Mesothelial cell of epicardium (in vitro differentiated cells): Measurements from ENCODE around the gene TMEM52. TPM values are rescaled to one million over a fixed set of nuclear protein-coding genes. Genes with fewer than 3 reads are reported as not detected.

Experiments
- DNase-seq, 2 experiments: peaks; one replicate each; pipeline ENCODE4 v3.0.0; 2021; ENCODE audit warnings: low spot score in 2 of 2; ENCODE audit not compliant: unreplicated experiment in 2 of 2
- H3K27ac Mint-ChIP-seq: 2 replicates; pipeline ENCODE4 v1.8.0; 2021; ENCODE audit warnings: mixed read lengths
- H3K27me3 Mint-ChIP-seq: 2 replicates; pipeline ENCODE4 v1.8.0; 2021; ENCODE audit warnings: low read depth, mixed read lengths
- H3K36me3 Mint-ChIP-seq: 2 replicates; pipeline ENCODE4 v1.8.0; 2021; ENCODE audit warnings: mixed read lengths
- H3K4me1 Mint-ChIP-seq: 2 replicates; pipeline ENCODE4 v1.8.0; 2021; ENCODE audit warnings: mixed read lengths
- H3K4me3 Mint-ChIP-seq: 2 replicates; pipeline ENCODE4 v1.8.0; 2021; ENCODE audit warnings: mild to moderate bottlenecking, moderate library complexity, mixed read lengths
- H3K9me3 Mint-ChIP-seq: 2 replicates; pipeline ENCODE4 v1.8.0; 2021; ENCODE audit warnings: mixed read lengths
- total RNA-seq: library from RNA; stranded (reverse); gene quantifications from 3 replicates; pipeline ENCODE4 v1.2.1, GENCODE V29; 2021
- TF ChIP-seq, protein P1 (sequence below): fragments of 200-600 bp; sonication (generic); IDR thresholded peaks from one replicate; pipeline ENCODE4 v1.5.0; 2021; ENCODE audit warnings: antibody characterized with exemption; ENCODE audit not compliant: unreplicated experiment

Gene TMEM52
- total RNA-seq, 1 donor from 2014 or later: 2.8 TPM

DNA sequence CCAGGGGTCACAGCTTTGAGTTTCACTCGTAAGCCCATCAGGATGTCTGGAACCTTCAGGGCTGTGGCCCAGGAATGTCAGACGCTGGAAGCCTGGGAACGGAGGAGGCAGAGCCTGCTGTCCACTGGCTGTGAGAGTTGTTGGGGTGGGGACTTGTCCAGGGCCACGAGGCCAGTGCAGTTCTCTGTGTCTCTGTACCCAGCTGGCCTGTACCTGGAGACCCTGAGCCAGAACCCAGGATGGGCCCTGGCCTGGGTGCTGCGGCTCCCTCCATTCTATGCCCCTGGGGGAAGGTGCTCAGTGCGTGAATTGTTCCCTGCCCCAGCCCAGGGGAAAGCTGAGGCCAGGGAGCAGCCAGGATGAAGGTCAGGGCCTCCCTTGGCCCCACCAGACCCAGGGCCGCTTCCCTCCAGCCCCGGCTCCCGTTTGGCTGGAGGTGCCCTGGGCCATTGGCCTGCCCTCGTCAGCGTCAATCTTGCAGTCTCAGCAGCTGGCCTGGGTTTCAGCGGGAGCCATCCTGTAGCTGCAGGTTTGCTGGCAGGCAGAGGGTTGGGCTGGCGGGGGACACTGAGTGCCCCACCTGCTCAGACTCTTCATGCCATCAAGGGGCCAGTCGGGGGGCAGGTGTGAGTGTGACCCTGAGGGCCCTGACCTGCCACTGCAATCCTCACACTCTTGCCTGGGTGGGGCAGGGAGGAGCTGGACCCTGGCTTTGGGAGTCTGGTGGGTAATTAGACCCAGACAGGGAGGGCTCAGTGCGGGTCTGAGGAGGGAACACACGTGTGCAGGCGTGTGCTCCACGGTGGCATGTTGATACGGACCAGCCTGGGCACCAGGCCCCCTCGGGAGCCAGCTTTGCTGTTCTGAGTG is 4.7 kb downstream of the TMEM52 start:
- H3K9me3 Mint-ChIP-seq: no peaks in the 10 kb centered on the region
- TF ChIP-seq, protein P1, sequence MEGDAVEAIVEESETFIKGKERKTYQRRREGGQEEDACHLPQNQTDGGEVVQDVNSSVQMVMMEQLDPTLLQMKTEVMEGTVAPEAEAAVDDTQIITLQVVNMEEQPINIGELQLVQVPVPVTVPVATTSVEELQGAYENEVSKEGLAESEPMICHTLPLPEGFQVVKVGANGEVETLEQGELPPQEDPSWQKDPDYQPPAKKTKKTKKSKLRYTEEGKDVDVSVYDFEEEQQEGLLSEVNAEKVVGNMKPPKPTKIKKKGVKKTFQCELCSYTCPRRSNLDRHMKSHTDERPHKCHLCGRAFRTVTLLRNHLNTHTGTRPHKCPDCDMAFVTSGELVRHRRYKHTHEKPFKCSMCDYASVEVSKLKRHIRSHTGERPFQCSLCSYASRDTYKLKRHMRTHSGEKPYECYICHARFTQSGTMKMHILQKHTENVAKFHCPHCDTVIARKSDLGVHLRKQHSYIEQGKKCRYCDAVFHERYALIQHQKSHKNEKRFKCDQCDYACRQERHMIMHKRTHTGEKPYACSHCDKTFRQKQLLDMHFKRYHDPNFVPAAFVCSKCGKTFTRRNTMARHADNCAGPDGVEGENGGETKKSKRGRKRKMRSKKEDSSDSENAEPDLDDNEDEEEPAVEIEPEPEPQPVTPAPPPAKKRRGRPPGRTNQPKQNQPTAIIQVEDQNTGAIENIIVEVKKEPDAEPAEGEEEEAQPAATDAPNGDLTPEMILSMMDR: no peak

GRCh38 chr1:1911350-1912041 is 7.6 kb downstream of the TMEM52 start:
- no peaks in the 10 kb centered on the region for H3K36me3 Mint-ChIP-seq
- H3K27me3 Mint-ChIP-seq: peaks cover 8% of the 10 kb centered on the region
- H3K4me1 Mint-ChIP-seq: peaks cover 11% of the 10 kb centered on the region
- H3K27ac Mint-ChIP-seq: no peak overlapping the region
- H3K9me3 Mint-ChIP-seq: no peaks in the 10 kb centered on the region
- peak overlapping the region; percentile 17 for H3K4me3 Mint-ChIP-seq
- TF ChIP-seq, protein P1: no peak
- DNase-seq: no peak

More for the DNA sequence above, 4.7 kb downstream of the TMEM52 start:
- Mint-ChIP-seq H3K27ac (no peak overlapping the region), H3K4me3 (no peak overlapping the region), H3K27me3 (peaks cover 15% of the 10 kb centered on the region), H3K4me1 (peaks cover 7% of the 10 kb centered on the region), H3K36me3 (no peaks in the 10 kb centered on the region)
- DNase-seq: peak in 1 of 2 experiments; percentile 18

DNA sequence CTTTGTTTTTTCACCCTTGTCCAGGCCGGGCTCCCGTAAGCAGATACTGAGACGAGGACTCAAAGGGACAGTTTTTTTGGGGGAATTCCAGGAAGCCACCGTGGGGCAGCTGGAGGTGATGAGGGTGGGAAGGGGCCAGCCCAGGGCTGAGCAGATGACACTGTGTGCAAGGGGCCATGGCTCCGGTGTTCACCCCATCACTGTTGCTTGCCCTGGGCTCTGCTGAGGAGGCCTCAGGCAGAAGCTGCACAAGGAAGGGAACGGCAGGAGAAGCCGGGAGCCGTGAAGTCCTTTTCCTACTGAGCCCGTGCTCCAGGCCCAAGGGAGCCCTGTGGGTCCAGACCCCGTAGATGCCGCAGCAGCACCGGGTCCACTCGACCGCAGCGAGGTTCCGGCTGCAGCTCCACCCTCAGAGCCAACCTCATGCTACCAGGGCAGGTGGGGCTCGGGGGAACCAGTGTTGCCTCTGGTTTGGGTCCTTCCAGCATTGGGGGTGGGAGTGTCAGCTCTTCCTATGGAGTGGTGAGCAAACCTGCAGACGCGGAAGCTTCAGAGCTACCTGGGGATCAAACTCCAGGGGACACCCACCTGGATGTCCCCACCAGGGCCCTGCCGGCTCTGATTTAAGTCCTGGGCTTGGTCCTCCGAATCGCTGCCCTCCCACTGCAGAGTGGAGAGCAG is 8.3 kb downstream of the TMEM52 start:
- H3K4me1 Mint-ChIP-seq: peaks cover 15% of the 10 kb centered on the region
- H3K36me3 Mint-ChIP-seq: no peaks in the 10 kb centered on the region
- H3K27me3 Mint-ChIP-seq: peaks cover 4% of the 10 kb centered on the region
- H3K27ac Mint-ChIP-seq: no peak overlapping the region
- TF ChIP-seq, protein P1: no peak
- H3K9me3 Mint-ChIP-seq: no peaks in the 10 kb centered on the region
- DNase-seq: no peak
- peak overlapping the region; percentile 66 for H3K4me3 Mint-ChIP-seq

- Mint-ChIP-seq H3K9me3 (no peaks in the 10 kb centered on the region), H3K27ac (peak overlapping the region; percentile 85), H3K36me3 (no peaks in the 10 kb centered on the region), H3K27me3 (peaks cover 4% of the 10 kb centered on the region), H3K4me1 (peaks cover 15% of the 10 kb centered on the region), H3K4me3 (peak overlapping the region; percentile 66)
- no peak for DNase-seq
- TF ChIP-seq, protein P1: no peak
Measured at GRCh38 chr1:1910033-1910465, 9.0 kb downstream of the TMEM52 start.

DNA sequence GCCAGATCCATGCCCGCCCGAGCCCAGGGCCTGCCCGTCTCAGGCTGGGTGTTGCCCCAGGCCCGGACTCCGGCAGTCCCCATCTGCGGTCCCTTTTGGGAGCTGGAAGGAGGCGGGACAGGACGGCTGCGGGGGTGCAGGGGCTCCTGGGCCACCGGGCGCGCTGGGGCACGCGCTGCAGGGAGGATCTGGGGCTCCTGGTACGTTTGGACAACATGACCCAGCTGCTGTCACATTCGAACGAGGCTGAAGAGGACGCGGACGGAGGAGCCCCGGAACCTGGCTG is 10.6 kb downstream of the TMEM52 start:
- H3K27me3 Mint-ChIP-seq: no peaks in the 10 kb centered on the region
- TF ChIP-seq, protein P1: no peak
- H3K27ac Mint-ChIP-seq: no peak overlapping the region
- H3K9me3 Mint-ChIP-seq: no peaks in the 10 kb centered on the region
- no peaks in the 10 kb centered on the region for H3K36me3 Mint-ChIP-seq
- H3K4me3 Mint-ChIP-seq: peak overlapping the region; percentile 65
- peaks cover 15% of the 10 kb centered on the region for H3K4me1 Mint-ChIP-seq
- DNase-seq: no peak
